ENCODE data around the gene PKNOX2. TPM values are rescaled to one million over a fixed set of nuclear protein-coding genes. Genes with fewer than 3 reads are reported as not detected.

The PKNOX2 gene
- total RNA-seq, 1 experiment from 2014 or later, result 3.7 TPM

DNA sequence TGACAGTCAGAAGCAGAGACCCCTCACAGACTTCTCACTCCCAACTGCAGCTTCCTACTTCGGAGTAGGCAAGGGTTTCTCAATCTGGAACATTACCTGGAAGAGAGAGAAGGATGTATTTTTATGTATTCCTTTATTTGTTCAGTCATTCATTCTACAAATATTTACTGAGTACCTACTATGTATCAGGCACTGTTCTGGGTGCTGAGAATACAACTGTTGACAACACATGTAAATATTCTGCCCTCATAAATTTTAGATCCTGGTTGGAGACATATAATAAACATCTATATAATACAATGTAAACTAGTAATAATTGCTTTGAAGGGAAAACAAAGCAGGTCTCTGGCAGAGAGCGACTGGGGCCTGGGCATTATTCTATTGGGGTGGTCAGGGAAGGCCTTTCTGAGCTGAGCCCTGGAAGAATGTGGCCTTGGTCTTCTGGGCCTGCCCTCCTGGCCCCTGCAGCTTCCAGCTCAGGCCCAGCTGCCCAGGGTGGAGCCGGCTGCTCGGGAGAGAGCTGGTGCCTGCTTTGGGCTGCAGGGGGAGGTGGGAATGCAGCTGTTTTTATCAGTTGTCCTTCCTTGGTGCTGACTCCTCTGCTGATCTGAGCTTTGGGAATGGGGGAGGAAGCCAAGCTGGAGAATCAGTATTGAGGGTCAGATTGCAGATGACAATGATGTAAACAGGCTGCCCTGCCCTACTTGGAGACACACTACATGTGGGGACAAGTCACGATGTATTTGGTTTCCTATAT lies 46.8 kb downstream of the PKNOX2 start:
- H3K4me3 Mint-ChIP-seq, result no peak overlapping the region
- TF ChIP-seq CREB1 (CRISPR knock-in tag; IDR thresholded peaks at IDR 0.05) (no peak), TP53 (CRISPR knock-in tag; IDR thresholded peaks at IDR 0.05) (no peak), ZNF317 (CRISPR knock-in tag; IDR thresholded peaks at IDR 0.05; ENCODE audit: borderline replicate concordance, low read depth) (no peak), ETV6 (CRISPR knock-in tag; IDR thresholded peaks at IDR 0.05) (no peak), AFF4 (CRISPR knock-in tag; IDR thresholded peaks at IDR 0.05; ENCODE audit: borderline replicate concordance) (no peak), ATF6 (CRISPR knock-in tag; IDR thresholded peaks at IDR 0.05) (no peak), SP1 (CRISPR knock-in tag; conservative IDR thresholded peaks at IDR 0.05) (no peak), FOXK1 (CRISPR knock-in tag; IDR thresholded peaks at IDR 0.05) (no peak), HMGXB4 (CRISPR knock-in tag; IDR thresholded peaks at IDR 0.05) (no peak), TCF7 (CRISPR knock-in tag; IDR thresholded peaks at IDR 0.05; ENCODE audit: low read depth) (no peak), JAZF1 (CRISPR knock-in tag; IDR thresholded peaks at IDR 0.05) (no peak), SOX15 (CRISPR knock-in tag; IDR thresholded peaks at IDR 0.05) (no peak), NR3C1 (CRISPR knock-in tag; conservative IDR thresholded peaks at IDR 0.05; ENCODE audit: low read depth) (no peak), NFE2L1 (CRISPR knock-in tag; IDR thresholded peaks at IDR 0.05) (no peak), ZBTB21 (CRISPR knock-in tag; IDR thresholded peaks at IDR 0.05; ENCODE audit: borderline replicate concordance) (no peak), ZMAT4 (CRISPR knock-in tag; IDR thresholded peaks at IDR 0.05) (no peak)
- TF ChIP-seq, protein P1, sequence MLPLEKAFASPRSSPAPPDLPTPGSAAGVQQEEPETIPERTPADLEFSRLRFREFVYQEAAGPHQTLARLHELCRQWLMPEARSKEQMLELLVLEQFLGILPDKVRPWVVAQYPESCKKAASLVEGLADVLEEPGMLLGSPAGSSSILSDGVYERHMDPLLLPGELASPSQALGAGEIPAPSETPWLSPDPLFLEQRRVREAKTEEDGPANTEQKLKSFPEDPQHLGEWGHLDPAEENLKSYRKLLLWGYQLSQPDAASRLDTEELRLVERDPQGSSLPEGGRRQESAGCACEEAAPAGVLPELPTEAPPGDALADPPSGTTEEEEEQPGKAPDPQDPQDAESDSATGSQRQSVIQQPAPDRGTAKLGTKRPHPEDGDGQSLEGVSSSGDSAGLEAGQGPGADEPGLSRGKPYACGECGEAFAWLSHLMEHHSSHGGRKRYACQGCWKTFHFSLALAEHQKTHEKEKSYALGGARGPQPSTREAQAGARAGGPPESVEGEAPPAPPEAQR (CRISPR knock-in tag; IDR thresholded peaks at IDR 0.05), result no peak
- TF ChIP-seq, protein P2, sequence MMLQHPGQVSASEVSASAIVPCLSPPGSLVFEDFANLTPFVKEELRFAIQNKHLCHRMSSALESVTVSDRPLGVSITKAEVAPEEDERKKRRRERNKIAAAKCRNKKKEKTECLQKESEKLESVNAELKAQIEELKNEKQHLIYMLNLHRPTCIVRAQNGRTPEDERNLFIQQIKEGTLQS (CRISPR knock-in tag; conservative IDR thresholded peaks at IDR 0.05), result no peak
- TF ChIP-seq, protein P3, sequence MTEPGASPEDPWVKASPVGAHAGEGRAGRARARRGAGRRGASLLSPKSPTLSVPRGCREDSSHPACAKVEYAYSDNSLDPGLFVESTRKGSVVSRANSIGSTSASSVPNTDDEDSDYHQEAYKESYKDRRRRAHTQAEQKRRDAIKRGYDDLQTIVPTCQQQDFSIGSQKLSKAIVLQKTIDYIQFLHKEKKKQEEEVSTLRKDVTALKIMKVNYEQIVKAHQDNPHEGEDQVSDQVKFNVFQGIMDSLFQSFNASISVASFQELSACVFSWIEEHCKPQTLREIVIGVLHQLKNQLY (CRISPR knock-in tag; IDR thresholded peaks at IDR 0.05), result no peak
- TF ChIP-seq, protein P4, sequence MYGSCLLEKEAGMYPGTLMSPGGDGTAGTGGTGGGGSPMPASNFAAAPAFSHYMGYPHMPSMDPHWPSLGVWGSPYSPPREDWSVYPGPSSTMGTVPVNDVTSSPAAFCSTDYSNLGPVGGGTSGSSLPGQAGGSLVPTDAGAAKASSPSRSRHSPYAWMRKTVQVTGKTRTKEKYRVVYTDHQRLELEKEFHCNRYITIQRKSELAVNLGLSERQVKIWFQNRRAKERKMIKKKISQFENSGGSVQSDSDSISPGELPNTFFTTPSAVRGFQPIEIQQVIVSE (CRISPR knock-in tag; IDR thresholded peaks at IDR 0.05; ENCODE audit: borderline replicate concordance), result no peak
- ChIA-PET CTCF (interaction anchor here (0.7 to 2.6 kb wide), 6 partner anchors 9 to 218 kb away, joined by 3 to 7 read pairs (median 4); no protein-coding TSS in a partner anchor), POLR2A (no interaction called here)
- peak; percentile 36 for ATAC-seq
- no peak for DNase-seq (ENCODE audit: low spot score)
- no peaks in the 10 kb centered on the region; the same call in none of the 2 replicates for H3K27me3 Mint-ChIP-seq (ENCODE audit: low read depth)
- no peak overlapping the region for H3K27ac Mint-ChIP-seq
- H3K9me3 Mint-ChIP-seq, result no peaks in the 10 kb centered on the region
- H3K4me1 Mint-ChIP-seq, result peaks cover 33% of the 10 kb centered on the region
- no peaks in the 10 kb centered on the region for H3K36me3 Mint-ChIP-seq

Measured in WTC11 (cell line).